GDM1 (cell line): ENCODE measurements around the gene NLRP11.

Experiments
- DNase-seq: peaks from one replicate; lab custom pipeline; 2025; lab: John Stamatoyannopoulos, UW

Gene NLRP11

GRCh38 chr19:55831846-55832245 lies at the start of gene NLRP11:
Gene NLRP11, minus strand, starts transcription at chr19:55831999. Its CDS starts 13,825 bp downstream, at chr19:55818174.
- DNase-seq: no peak

DNA sequence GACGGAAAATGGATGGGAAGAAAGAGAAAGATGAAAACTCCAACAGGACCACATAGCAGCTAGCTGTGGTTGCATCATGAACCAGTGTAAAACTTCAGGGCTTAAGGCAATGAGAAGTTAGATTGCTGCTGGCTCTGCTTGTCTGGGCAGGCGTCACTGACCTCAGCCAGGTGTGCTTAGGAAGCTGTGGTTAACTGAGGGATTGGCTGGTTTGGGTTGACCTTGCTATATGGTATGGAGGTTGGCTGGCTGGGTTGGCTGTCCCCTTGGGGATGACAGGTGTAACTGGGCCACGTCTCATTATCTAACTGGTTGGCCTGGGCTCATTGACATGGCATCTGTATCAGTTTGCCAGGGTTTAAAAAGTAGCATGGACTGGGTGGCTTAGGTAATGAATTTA lies 45.4 kb upstream of the NLRP11 start:
- no peak for DNase-seq

DNA sequence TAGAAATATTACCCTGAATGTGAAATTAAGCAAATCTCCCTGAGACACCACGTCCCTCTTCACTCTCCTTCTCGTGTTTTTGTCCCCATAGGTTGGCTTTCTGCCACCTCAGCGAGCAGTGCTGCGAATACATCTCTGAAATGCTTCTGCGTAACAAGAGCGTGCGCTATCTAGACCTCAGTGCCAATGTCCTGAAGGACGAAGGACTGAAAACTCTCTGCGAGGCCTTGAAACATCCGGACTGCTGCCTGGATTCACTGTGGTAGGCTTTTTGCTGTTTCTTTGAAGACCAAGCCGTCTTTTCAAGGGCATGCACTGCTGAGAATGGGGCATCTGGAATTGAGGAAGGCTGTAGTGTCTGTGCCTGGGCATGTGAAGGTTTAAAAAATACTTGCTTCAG lies 38.9 kb upstream of the NLRP11 start:
- DNase-seq: no peak

GRCh38 chr19:55867101-55867500 lies 35.3 kb upstream of the NLRP11 start:
- DNase-seq: no peak

DNA sequence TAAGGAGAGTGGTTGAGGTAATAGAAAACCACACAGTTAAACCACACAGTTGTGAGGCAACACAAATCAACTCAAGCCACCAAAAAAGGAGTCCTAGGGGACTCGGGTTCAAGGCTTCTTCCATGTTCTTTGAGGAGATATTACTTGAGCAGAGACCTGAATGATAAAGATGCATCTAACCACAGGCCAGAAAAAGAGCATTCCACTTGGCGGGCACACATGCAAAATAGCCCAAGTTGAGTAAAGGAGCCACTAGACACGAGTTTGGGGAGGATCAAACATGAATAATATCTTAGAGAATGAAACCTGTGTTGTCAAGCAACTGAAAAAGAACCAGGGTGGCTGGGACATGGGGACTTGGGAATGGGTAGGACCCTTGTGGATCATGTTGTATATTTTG lies 34.7 kb upstream of the NLRP11 start:
- DNase-seq: no peak

GRCh38 chr19:55858969-55859368 lies 27.2 kb upstream of the NLRP11 start:
- DNase-seq: no peak

- no peak for DNase-seq
Measured at GRCh38 chr19:55858401-55858800, 26.6 kb upstream of the NLRP11 start.

- no peak for DNase-seq
Measured at GRCh38 chr19:55857974-55858373, 26.2 kb upstream of the NLRP11 start.

DNA sequence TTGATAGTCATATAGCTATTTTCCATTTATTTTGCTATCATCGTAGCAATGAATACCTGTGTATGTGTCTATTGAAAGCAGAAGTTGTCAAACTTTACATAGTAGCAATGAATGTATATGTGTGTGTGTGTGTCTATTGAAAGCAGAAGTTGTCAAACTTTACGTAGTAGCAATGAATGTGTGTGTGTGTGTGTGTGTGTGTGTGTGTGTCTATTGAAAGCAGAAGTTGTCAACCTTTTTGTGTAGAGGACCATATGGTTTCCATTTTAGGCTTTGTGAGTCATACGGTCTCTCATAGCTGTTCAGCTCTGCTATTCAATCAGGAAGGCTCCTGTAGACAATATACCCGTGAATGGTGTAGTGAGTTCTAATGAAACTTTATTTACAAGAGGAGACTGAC lies 25.4 kb upstream of the NLRP11 start:
- peak; percentile 1 for DNase-seq

DNA sequence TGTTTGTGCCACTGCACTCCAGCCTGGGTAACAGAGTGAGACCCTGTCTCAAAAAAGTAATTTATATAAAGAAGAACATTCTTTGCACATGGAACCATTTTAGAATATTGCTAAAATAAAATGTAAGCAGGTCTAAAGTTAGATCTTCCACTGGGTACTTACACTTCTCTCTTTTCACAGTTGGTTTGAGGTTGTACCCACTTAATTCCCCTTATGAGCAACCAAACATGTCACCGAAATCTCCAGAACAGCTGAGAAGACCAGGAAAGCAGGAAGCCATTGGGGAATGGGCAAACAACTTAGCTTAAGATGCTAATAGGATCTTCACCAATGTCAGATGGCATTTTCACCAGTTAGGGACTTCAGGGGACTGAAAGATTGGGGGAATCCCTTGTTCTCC lies 23.4 kb upstream of the NLRP11 start:
- DNase-seq: no peak

DNA sequence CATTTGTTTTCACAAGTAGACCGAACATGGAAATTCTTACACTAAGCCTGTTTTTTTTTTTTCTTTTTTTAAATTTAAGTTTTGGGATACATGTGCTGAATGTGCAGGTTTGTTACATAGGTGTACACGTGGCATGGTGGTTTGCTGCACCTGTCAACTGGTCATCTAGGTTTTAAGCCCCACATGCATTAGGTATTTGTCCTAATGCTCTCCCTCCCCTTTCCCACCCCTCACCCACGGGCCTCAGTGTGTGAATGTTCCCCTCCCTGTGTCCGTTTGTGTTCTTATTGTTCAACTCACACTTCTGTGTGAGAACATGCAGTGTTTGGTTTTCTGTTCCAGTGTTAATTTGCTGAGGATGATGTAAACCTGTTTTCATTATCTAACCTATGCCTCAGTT lies 7.1 kb upstream of the NLRP11 start:
- no peak for DNase-seq

GRCh38 chr19:55838251-55838650 lies 6.5 kb upstream of the NLRP11 start:
- DNase-seq: no peak

GRCh38 chr19:55836340-55836739 lies 4.5 kb upstream of the NLRP11 start, which contains the start of gene NLRP4:
Gene NLRP4, plus strand, starts transcription at chr19:55836540. Its CDS starts 15,541 bp downstream, at chr19:55852081.
- DNase-seq: no peak

- no peak for DNase-seq
Measured at GRCh38 chr19:55832676-55833075, 877 bp upstream of the NLRP11 start.

GRCh38 chr19:55830656-55831055 lies 1.1 kb downstream of the NLRP11 start:
- no peak for DNase-seq

- no peak for DNase-seq
Measured at GRCh38 chr19:55820037-55820436, 11.8 kb downstream of the NLRP11 start.

GRCh38 chr19:55813906-55814305 lies 17.9 kb downstream of the NLRP11 start:
- DNase-seq: no peak

GRCh38 chr19:55812449-55812848 lies 19.4 kb downstream of the NLRP11 start:
- DNase-seq: no peak

DNA sequence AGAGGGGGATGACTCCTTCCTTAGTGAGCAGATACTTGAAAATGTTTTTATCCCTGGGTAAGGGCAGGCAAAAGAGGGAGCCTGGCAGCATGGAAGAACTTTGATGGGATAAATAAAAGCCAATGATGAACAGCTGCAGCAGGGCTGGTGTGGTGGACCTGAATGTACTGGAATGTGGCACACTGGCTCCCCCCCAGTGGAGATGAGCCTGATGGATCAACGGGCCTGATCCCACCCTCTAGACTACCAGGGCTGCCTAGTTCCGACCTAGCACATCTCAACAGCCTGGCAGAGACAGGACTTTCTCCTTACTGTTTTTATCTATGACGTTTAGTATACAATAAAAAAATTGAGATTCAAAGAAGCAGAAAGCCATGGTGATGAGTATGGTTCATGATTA lies 20.5 kb downstream of the NLRP11 start:
- no peak for DNase-seq

DNA sequence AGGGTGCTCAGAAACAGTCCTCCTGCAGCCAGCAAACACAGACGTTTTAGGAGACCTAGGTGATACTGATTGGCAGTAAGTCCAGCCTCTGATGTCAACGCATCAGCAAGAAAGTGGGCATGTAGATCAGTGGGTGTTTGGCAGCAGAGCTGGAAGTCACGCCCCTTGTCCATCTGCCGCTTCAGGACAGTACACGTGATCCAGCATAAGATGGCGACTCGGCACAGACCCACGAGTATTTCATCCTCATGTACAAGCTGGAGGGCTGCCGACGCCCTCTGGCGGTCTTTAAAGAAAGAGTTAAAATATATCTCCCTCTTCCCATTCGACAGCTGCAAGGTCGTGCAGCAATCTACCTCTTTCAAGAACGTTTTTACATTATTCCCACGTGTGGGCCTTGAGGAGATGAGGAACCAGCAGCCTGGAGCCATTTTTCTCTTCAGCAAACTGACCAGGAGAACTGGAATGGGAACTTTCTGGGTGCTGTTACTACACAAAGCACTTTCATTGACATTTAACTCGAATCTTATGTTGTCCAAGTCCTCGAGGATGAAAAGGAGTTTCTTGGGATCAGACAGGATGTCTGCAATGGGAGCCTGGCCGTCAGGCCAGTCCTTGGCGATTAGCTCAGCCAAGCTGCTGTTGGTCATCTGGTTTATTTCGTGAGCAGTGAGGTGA lies 22.3 kb downstream of the NLRP11 start:
- peak; percentile 47 for DNase-seq

DNA sequence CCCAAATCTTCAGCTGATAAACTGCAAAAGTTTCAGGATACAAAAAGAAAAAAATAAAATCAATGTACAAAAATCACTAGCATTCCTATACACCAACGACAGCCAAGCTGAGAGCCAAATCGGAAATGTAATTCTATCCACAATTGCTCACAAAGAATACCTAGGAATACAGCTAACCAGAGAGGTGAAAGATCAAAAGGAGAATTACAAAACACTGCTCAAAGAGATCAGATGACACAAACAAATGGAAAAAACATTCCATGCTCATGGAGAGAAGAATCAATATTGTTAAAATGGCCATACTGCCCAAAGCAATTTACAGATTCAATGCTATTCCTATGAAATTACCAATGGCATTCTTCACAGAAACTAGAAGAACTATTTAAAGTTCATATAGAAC lies 29.5 kb downstream of the NLRP11 start:
- no peak for DNase-seq

GRCh38 chr19:55801416-55801815 lies 30.4 kb downstream of the NLRP11 start:
- DNase-seq: no peak

DNA sequence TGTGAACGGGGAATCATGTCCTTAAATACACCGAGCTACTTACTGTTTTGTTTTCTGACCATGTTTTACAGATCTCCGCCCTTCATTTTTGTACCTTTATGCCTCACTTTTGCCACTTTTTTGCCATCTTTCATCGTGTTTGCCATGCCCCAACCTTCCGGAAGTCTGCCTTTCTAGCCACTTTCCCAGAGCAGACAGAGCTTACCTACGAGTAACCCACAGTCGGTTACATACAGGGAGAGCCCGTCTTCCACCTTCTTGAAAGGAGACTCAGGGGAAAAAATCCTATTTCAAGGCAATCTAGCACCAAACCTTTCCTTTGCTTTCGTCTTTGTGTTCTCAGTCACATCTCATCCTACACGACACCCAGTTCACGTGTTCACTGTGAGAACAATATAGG lies 36.8 kb downstream of the NLRP11 start:
- no peak for DNase-seq

- DNase-seq: no peak
Measured at GRCh38 chr19:55781112-55781511, 50.7 kb downstream of the NLRP11 start.
